Gastroesophageal sphincter (tissue), 4 donors: ENCODE data around the gene TMEM117. TPM values are rescaled to one million over a fixed set of nuclear protein-coding genes. Genes with fewer than 3 reads are reported as not detected.
"Not testable (repeated sequence)": the region's sequence is repeated elsewhere in the genome, so short reads cannot be mapped to it uniquely, and the experiment has no call there.

Experiments
- ATAC-seq: fragments of 150-250 bp; one replicate; pipeline ENCODE4 v1.9.1; 2016; ENCODE audit warnings: mild to moderate bottlenecking, moderate library complexity
- H3K27ac ChIP-seq, 4 donors: fragments of 200-600 bp; sonication (generic) in 3 of 4; 1 replicate in 3 of 4; 2 replicates in 1 of 4; pipeline ENCODE4 v1.5.1; 2016 to 2019
- H3K27me3 ChIP-seq: fragments of 200-600 bp; sonication (generic); one replicate; pipeline ENCODE4 v1.5.1; 2019
- H3K36me3 ChIP-seq, 2 donors: fragments of 200-600 bp; sonication (generic); one replicate each; pipeline ENCODE4 v1.5.1; 2019; ENCODE audit warnings: control low read depth in 1 of 2
- H3K4me1 ChIP-seq, 3 donors: fragments of 200-600 bp; sonication (generic); 1 replicate in 2 of 3; 2 replicates in 1 of 3; pipeline ENCODE4 v1.5.1; 2016 to 2019; ENCODE audit warnings: control low read depth in 2 of 3
- H3K4me3 ChIP-seq, 2 donors: fragments of 200-600 bp; sonication (generic); one replicate each; pipeline ENCODE4 v1.5.1; 2019; ENCODE audit warnings: mild to moderate bottlenecking in 1 of 2, moderate library complexity in 1 of 2
- H3K9me3 ChIP-seq, 3 donors: fragments of 200-600 bp; sonication (generic); one replicate each; pipeline ENCODE4 v1.5.1; 2017 to 2019; ENCODE audit warnings: control low read depth in 2 of 3
- EP300 ChIP-seq: sonication (generic); formaldehyde crosslinking; IDR thresholded peaks from one replicate; pipeline ENCODE4 v1.6.1; 2017; ENCODE audit warnings: antibody characterized with exemption, mild to moderate bottlenecking
- POLR2A ChIP-seq, 2 donors: fragments of 450-650 bp; IDR thresholded peaks; one replicate each; pipeline ENCODE4 v1.6.1; 2017; ENCODE audit warnings: antibody characterized with exemption in 2 of 2, mild to moderate bottlenecking in 2 of 2, moderate library complexity in 1 of 2
- POLR2AphosphoS5 ChIP-seq: sonication (generic); formaldehyde crosslinking; IDR thresholded peaks from one replicate; pipeline ENCODE4 v1.6.1; 2017; ENCODE audit warnings: antibody characterized with exemption
- WGBS, 2 donors: methylation state at CpG; one replicate each; pipeline ENCODE4 v1.1.5; 2018; ENCODE audit warnings: low coverage in 1 of 2; 5-methylcytosine and 5-hydroxymethylcytosine counted together
- total RNA-seq, 4 donors: library from RNA; depleted of rRNA; stranded (reverse); fragments of >200 nt; gene quantifications; one replicate each; pipeline ENCODE4 v1.1.0, GENCODE V29; 2016
- TF ChIP-seq, protein P1 (sequence below), 4 experiments: fragments of 200-600 bp in 2 of 4; fragments of 450-650 bp in 2 of 4; sonication (generic) in 1 of 4; IDR thresholded peaks; one replicate each; pipeline ENCODE4 v1.5.1; 2017 to 2019; ENCODE audit warnings: antibody characterized with exemption in 4 of 4, mild to moderate bottlenecking in 2 of 4, moderate library complexity in 2 of 4

TMEM117 gene
- total RNA-seq, 4 donors from 2014 or later, result 7.8 to 21.5 (median 12.3) TPM

GRCh38 chr12:44370982-44371381 is 535.1 kb downstream of the TMEM117 start:
- Histone ChIP-seq H3K27ac (no peak overlapping the region), H3K36me3 (no peaks in the 10 kb centered on the region), H3K4me3 (no peak overlapping the region), H3K27me3 (no peaks in the 10 kb centered on the region), H3K9me3 (no peaks in the 10 kb centered on the region), H3K4me1 (no peaks in the 10 kb centered on the region)
- TF ChIP-seq, protein P1, sequence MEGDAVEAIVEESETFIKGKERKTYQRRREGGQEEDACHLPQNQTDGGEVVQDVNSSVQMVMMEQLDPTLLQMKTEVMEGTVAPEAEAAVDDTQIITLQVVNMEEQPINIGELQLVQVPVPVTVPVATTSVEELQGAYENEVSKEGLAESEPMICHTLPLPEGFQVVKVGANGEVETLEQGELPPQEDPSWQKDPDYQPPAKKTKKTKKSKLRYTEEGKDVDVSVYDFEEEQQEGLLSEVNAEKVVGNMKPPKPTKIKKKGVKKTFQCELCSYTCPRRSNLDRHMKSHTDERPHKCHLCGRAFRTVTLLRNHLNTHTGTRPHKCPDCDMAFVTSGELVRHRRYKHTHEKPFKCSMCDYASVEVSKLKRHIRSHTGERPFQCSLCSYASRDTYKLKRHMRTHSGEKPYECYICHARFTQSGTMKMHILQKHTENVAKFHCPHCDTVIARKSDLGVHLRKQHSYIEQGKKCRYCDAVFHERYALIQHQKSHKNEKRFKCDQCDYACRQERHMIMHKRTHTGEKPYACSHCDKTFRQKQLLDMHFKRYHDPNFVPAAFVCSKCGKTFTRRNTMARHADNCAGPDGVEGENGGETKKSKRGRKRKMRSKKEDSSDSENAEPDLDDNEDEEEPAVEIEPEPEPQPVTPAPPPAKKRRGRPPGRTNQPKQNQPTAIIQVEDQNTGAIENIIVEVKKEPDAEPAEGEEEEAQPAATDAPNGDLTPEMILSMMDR (IDR thresholded peaks at IDR 0.05), result no peak
- no peak for TF ChIP-seq POLR2AphosphoS5
- no peak for TF ChIP-seq POLR2A (IDR thresholded peaks at IDR 0.05)
- no peak for TF ChIP-seq EP300
- no peak for ATAC-seq
- 61 to 76% methylated on average over 3 of the region's 3 CpGs for WGBS, 2 donors

DNA sequence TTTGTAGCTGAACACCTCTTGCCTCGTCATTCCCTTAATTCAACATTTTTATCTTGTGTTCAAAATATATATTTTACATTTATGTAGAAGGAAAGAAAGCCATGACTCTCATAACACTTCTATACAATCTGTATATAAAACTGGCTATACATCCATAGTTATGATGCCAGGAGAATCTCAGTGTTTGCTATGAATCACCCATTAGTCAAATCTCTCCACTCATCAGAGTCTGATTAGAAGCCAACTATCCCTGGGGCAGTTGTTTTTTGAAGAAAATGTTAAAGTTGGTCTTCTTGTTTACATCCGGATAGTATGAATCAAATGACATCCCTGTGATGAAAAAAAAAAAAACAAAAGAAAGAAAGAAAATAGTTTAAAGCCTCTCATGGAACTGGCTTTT is 536.4 kb downstream of the TMEM117 start:
- no peak for ATAC-seq

DNA sequence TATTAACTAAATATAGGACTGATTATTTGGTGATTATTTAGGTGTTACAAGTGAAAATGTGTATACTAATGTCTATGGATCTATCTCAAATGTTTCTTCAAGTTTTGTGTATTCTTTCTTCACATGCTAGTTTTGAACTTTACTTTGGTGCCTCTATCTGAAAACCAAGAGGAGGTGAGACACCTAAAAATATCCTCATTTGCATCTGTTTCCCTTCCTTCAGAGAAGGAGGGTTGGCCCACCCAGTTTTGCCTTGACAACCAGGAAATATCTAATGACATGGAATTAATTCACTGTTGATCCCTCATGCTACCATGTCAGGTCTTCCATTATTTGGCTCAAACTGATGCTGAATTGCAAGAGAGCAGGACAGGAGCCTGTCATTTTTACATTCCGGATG is 539.8 kb downstream of the TMEM117 start:
- Histone ChIP-seq H3K4me1 (no peaks in the 10 kb centered on the region), H3K27ac (no peak overlapping the region), H3K4me3 (no peak overlapping the region), H3K9me3 (no peaks in the 10 kb centered on the region), H3K27me3 (no peaks in the 10 kb centered on the region), H3K36me3 (peaks cover 0 to 7% of the 10 kb centered on the region in 2 donors)
- ATAC-seq, result no peak
- TF ChIP-seq POLR2A (IDR thresholded peaks at IDR 0.05), result no peak
- TF ChIP-seq, protein P1 (IDR thresholded peaks at IDR 0.05), result no peak
- no peak for TF ChIP-seq POLR2AphosphoS5
- no peak for TF ChIP-seq EP300
- WGBS, 2 donors, result 78% methylated on average over 1 of the region's 1 CpG; no CpG with 5 or more reads in 1 of the 2 donors

More for the DNA sequence above, 536.4 kb downstream of the TMEM117 start:
- TF ChIP-seq POLR2AphosphoS5 (no peak), EP300 (no peak), POLR2A (IDR thresholded peaks at IDR 0.05) (no peak)
- TF ChIP-seq, protein P1 (IDR thresholded peaks at IDR 0.05), result no peak
- H3K27me3 ChIP-seq, result no peaks in the 10 kb centered on the region
- WGBS, 2 donors, result 61 to 88% methylated on average over 1 to 2 of the region's 2 CpGs
- H3K4me1 ChIP-seq, result no peaks in the 10 kb centered on the region
- H3K27ac ChIP-seq, result no peak overlapping the region
- H3K4me3 ChIP-seq, result no peak overlapping the region
- H3K36me3 ChIP-seq, result no peaks in the 10 kb centered on the region
- no peaks in the 10 kb centered on the region for H3K9me3 ChIP-seq

DNA sequence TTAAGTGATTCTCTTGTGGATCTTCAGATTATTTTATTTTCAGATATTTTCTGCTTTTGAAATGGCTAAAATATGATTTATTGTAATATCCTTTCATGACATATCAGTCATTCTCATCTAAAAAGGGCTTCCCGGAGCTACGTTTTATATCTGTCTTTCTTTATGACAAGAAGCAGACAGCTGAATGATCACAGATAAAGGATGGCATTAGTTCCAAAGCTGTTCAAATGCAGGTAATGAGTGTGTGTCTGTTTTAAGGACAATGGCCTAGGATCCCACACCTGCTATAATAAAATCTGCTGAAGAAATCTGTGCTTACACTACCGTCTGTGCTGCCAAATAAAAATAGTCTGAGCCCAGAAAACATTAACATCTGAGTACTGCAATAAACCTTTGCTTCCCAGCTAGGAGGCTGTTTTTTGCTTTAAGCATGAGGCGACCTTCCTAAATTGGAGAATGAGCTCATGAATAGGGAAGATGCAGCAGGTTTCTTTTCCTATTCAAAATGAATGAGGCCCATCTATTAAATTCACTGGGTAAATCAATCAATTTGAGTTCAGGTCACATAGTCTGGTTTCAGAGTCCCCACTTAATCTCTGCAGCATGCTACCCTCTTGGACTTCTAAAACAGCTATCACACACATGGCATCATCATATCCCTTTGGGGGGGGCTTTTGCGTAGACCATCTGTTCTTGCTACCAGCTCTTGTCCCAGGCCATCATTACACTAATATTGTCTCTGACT is 541.7 kb downstream of the TMEM117 start:
- no peaks in the 10 kb centered on the region for H3K9me3 ChIP-seq
- no peaks in the 10 kb centered on the region for H3K4me1 ChIP-seq
- no peak for ATAC-seq
- H3K36me3 ChIP-seq, result peaks cover 0 to 7% of the 10 kb centered on the region in 2 donors
- no peak overlapping the region for H3K27ac ChIP-seq
- no peak for TF ChIP-seq EP300
- TF ChIP-seq POLR2A (IDR thresholded peaks at IDR 0.05), result no peak
- no peak for TF ChIP-seq POLR2AphosphoS5
- TF ChIP-seq, protein P1 (IDR thresholded peaks at IDR 0.05), result no peak
- no peak overlapping the region for H3K4me3 ChIP-seq
- no peaks in the 10 kb centered on the region for H3K27me3 ChIP-seq
- WGBS, 2 donors, result 70 to 84% methylated on average over 5 of the region's 5 CpGs

- not testable (repeated sequence) for H3K36me3 ChIP-seq, H3K4me1 ChIP-seq, H3K27ac ChIP-seq, ATAC-seq, H3K9me3 ChIP-seq, H3K27me3 ChIP-seq, H3K4me3 ChIP-seq
These were observed 543.2 kb downstream of the TMEM117 start for GRCh38 chr12:44379113-44379512.
